Esophagus muscularis mucosa (tissue), 4 donors: ENCODE results near the gene XNDC1N.

Experiments used
- CTCF ChIP-seq, 3 experiments: fragments of 200-600 bp in 2 of 3; fragments of 450-650 bp in 1 of 3; sonication (generic) in 2 of 3; IDR thresholded peaks; one replicate each; pipeline ENCODE4 v1.5.1; 2017 to 2019; ENCODE audit warnings: antibody characterized with exemption in 3 of 3, mild to moderate bottlenecking in 2 of 3, moderate library complexity in 1 of 3
- EP300 ChIP-seq: sonication (generic); formaldehyde crosslinking; IDR thresholded peaks from one replicate; pipeline ENCODE4 v1.6.1; 2017; ENCODE audit warnings: antibody characterized with exemption
- POLR2A ChIP-seq: fragments of 450-650 bp; IDR thresholded peaks from one replicate; pipeline ENCODE4 v1.6.1; 2017; ENCODE audit warnings: antibody characterized with exemption, moderate library complexity, mild to moderate bottlenecking, low read depth

GRCh38 chr11:71977743-71978418 lies 49.5 kb upstream of the XNDC1N start:
- TF ChIP-seq POLR2A = no peak
- TF ChIP-seq CTCF (IDR thresholded peaks at IDR 0.05) = peak; percentile 64 to 81 (median 72)
- no peak for TF ChIP-seq EP300
